Stimulated activated CD8-positive, alpha-beta memory T cell treated with anti-CD3 and anti-CD28 coated beads, Interleukin-12 subunit alpha, Interleukin-12 subunit beta, amount 100 ng/mL, for 1 hour (primary cell): ENCODE results near the gene TGFBR2.
"Not testable (repeated sequence)": the region's sequence is repeated elsewhere in the genome, so short reads cannot be mapped to it uniquely, and the experiment has no call there.

Source experiments
- DNase-seq: peaks from one replicate; pipeline ENCODE4 v3.0.0-alpha.2; 2020; ENCODE audit warnings: low read depth

TGFBR2 gene

GRCh38 chr3:30619318-30619717, 12.9 kb downstream of the TGFBR2 start:
- no peak for DNase-seq

GRCh38 chr3:30620402-30621360, 14.3 kb downstream of the TGFBR2 start:
- DNase-seq = no peak

GRCh38 chr3:30621576-30621975, 15.2 kb downstream of the TGFBR2 start:
- no peak for DNase-seq

- DNase-seq = no peak
Measured at GRCh38 chr3:30622047-30622545, 15.7 kb downstream of the TGFBR2 start.

GRCh38 chr3:30622790-30623189, 16.4 kb downstream of the TGFBR2 start:
- no peak for DNase-seq

GRCh38 chr3:30623351-30623750, 16.9 kb downstream of the TGFBR2 start:
- DNase-seq = no peak

GRCh38 chr3:30624480-30624879, 18.1 kb downstream of the TGFBR2 start:
- DNase-seq = not testable (repeated sequence)

- DNase-seq = no peak
Measured at GRCh38 chr3:30625541-30626438, 19.4 kb downstream of the TGFBR2 start.

- DNase-seq = no peak
Measured at GRCh38 chr3:30626443-30627180, 20.2 kb downstream of the TGFBR2 start.

GRCh38 chr3:30628205-30628900, 22.0 kb downstream of the TGFBR2 start:
- DNase-seq = no peak

- no peak for DNase-seq
Measured at GRCh38 chr3:30628901-30629590, 22.6 kb downstream of the TGFBR2 start.

- no peak for DNase-seq
Measured at GRCh38 chr3:30629746-30630145, 23.3 kb downstream of the TGFBR2 start.

- DNase-seq = no peak
Measured at GRCh38 chr3:30630238-30631030, 24.0 kb downstream of the TGFBR2 start.

GRCh38 chr3:30631243-30631904, 25.0 kb downstream of the TGFBR2 start:
- DNase-seq = no peak

- no peak for DNase-seq
Measured at GRCh38 chr3:30632065-30632464, 25.7 kb downstream of the TGFBR2 start.

GRCh38 chr3:30632521-30632920, 26.1 kb downstream of the TGFBR2 start:
- DNase-seq = no peak

- no peak for DNase-seq
Measured at GRCh38 chr3:30633718-30634117, 27.3 kb downstream of the TGFBR2 start.

- DNase-seq = no peak
Measured at GRCh38 chr3:30634761-30635735, 28.6 kb downstream of the TGFBR2 start.
